Endothelial cell of umbilical vein (primary cell): ENCODE data around the gene MOCS2. TPM values are rescaled to one million over a fixed set of nuclear protein-coding genes. Genes with fewer than 3 reads are reported as not detected.

ENCODE experiments used
- BruUV-seq: library from RNA; stranded (reverse); fragments of 400-500 nt; replicated peaks from 2 replicates; lab custom pipeline; 2021; lab: Mats Ljungman, UMichigan
- CTCF ChIA-PET: fragments of 300-600, 350-600 bp; sonication (Branson Sonifier 250); formaldehyde crosslinking; loops from one replicate; lab custom pipeline; 2021; ENCODE audit warnings: antibody characterized with exemption, inconsistent platforms; lab: Charles Lee
- POLR2A ChIA-PET: fragments of 300-600, 350-600 bp; sonication (Branson Sonifier 250); formaldehyde crosslinking; loops from one replicate; lab custom pipeline; 2021; ENCODE audit warnings: antibody characterized with exemption, inconsistent platforms; lab: Charles Lee
- DNase-seq: peaks from one replicate; pipeline ENCODE4 v3.0.0-alpha.2; 2011; ENCODE audit warnings: low read depth, low spot score
- FAIRE-seq: peaks from 2 replicates; lab custom pipeline; 2011; peaks lifted over from hg19 to GRCh38; lab: Jason Lieb, UNC
- H2AFZ ChIP-seq: 2 replicates; pipeline ENCODE4 v1.6.0; 2012; ENCODE audit warnings: low read depth, low read length, control low read depth, inconsistent platforms
- H3K27ac ChIP-seq: 2 replicates; pipeline ENCODE4 v1.5.1; 2011; ENCODE audit warnings: low read depth, mild to moderate bottlenecking, control low read depth, low read length, moderate library complexity; ENCODE audit not compliant: insufficient read depth
- H3K27me3 ChIP-seq, 2 experiments: 2 replicates each; pipeline versions ENCODE4 v1.6.0 to v1.6.1; 2011; ENCODE audit warnings: low read length in 2 of 2, mixed read lengths in 1 of 2; ENCODE audit not compliant: control insufficient read depth in 2 of 2, insufficient read depth in 2 of 2
- H3K36me3 ChIP-seq, 2 experiments: 2 replicates in 1 of 2; 3 replicates in 1 of 2; pipeline ENCODE4 v1.5.1; 2011; ENCODE audit warnings: low read length in 2 of 2, mild to moderate bottlenecking in 1 of 2, moderate library complexity in 1 of 2; ENCODE audit not compliant: control insufficient read depth in 2 of 2, insufficient read depth in 2 of 2; ENCODE audit errors: extremely low read depth in 1 of 2
- H3K4me1 ChIP-seq: 3 replicates; pipeline ENCODE4 v1.5.1; 2011; ENCODE audit warnings: mild to moderate bottlenecking, low read length; ENCODE audit not compliant: control insufficient read depth, insufficient read depth; ENCODE audit errors: extremely low read depth
- H3K4me2 ChIP-seq: 2 replicates; pipeline ENCODE4 v1.6.1; 2011; ENCODE audit warnings: low read length, control low read depth, mixed read lengths; ENCODE audit not compliant: insufficient read depth
- H3K4me3 ChIP-seq, 3 experiments: fragments of 200-600 bp in 1 of 3; sonication (generic), shearing (Covaris generic) in 1 of 3; replicated peaks in 1 of 3; 2 replicates each; pipeline ENCODE4 v1.5.1; 2011 to 2016; ENCODE audit warnings: control low read depth in 3 of 3, low read length in 3 of 3, mild to moderate bottlenecking in 2 of 3, inconsistent platforms in 1 of 3, low read depth in 1 of 3, moderate library complexity in 1 of 3; ENCODE audit not compliant: insufficient read depth in 1 of 3
- H3K79me2 ChIP-seq: 2 replicates; pipeline ENCODE4 v1.6.0; 2012; ENCODE audit warnings: low read length, inconsistent platforms; ENCODE audit not compliant: control insufficient read depth, insufficient read depth
- H3K9ac ChIP-seq: replicated peaks from 2 replicates; pipeline ENCODE3; 2011; ENCODE audit warnings: low read length, control low read depth; ENCODE audit not compliant: insufficient read depth; ENCODE audit errors: extremely low read depth
- H3K9me1 ChIP-seq: replicated peaks from 3 replicates; pipeline ENCODE4 v1.6.0; 2011; ENCODE audit warnings: mild to moderate bottlenecking, low read length; ENCODE audit not compliant: control insufficient read depth, insufficient read depth; ENCODE audit errors: extremely low read depth
- H3K9me3 ChIP-seq: replicated peaks from 2 replicates; pipeline ENCODE4 v1.5.1; 2012; ENCODE audit warnings: low read length, inconsistent platforms; ENCODE audit not compliant: control insufficient read depth, insufficient read depth
- H4K20me1 ChIP-seq: replicated peaks from 2 replicates; pipeline ENCODE3; 2011; ENCODE audit warnings: mild to moderate bottlenecking, low read length; ENCODE audit not compliant: control insufficient read depth, insufficient read depth; ENCODE audit errors: extremely low read depth
- EZH2 ChIP-seq: IDR thresholded peaks from 2 replicates; pipeline ENCODE4 v1.6.1; 2012; ENCODE audit warnings: borderline replicate concordance, low read depth, mild to moderate bottlenecking, moderate library complexity, low read length, inconsistent platforms; ENCODE audit not compliant: severe bottlenecking
- FOS ChIP-seq: IDR thresholded peaks from 2 replicates; pipeline ENCODE4 v1.6.1; 2011; ENCODE audit warnings: mild to moderate bottlenecking, low read length, moderate library complexity, borderline replicate concordance; ENCODE audit not compliant: insufficient read depth
- GATA2 ChIP-seq: IDR thresholded peaks from 2 replicates; pipeline ENCODE4 v1.7.0; 2011; ENCODE audit warnings: low read depth, mild to moderate bottlenecking, moderate library complexity, mixed read lengths, low read length; ENCODE audit not compliant: insufficient read length, insufficient read depth
- JUN ChIP-seq: IDR thresholded peaks from 2 replicates; pipeline ENCODE4 v1.6.1; 2011; ENCODE audit warnings: borderline replicate concordance, low read depth; ENCODE audit not compliant: insufficient read length, insufficient read depth
- MYC ChIP-seq: IDR thresholded peaks from one replicate; pipeline ENCODE4 v1.6.1; 2011; ENCODE audit warnings: mild to moderate bottlenecking, low read depth, low read length
- POLR2A ChIP-seq: IDR thresholded peaks from 2 replicates; pipeline ENCODE4 v1.6.1; 2012; ENCODE audit warnings: low read depth, mild to moderate bottlenecking, control low read depth, low read length
- POLR2AphosphoS5 ChIP-seq: IDR thresholded peaks from 2 replicates; pipeline ENCODE4 v1.6.1; 2012; ENCODE audit warnings: low read depth, mild to moderate bottlenecking, control low read depth, low read length, moderate library complexity; ENCODE audit not compliant: insufficient read depth
- dilution Hi-C: fragments of 300-500 bp; cut with MboI; formaldehyde crosslinking; loops from one replicate; pipeline ENCODE4 v1.15.0; 2019; ENCODE audit warnings: low sequenced_read_pairs; ENCODE audit not compliant: extremely low pct_ligation_motif_present
- intact Hi-C: fragments of 100-400 bp; cut with micrococcal nuclease; formaldehyde crosslinking; loops from one replicate; pipeline ENCODE4 v1.10.0; 2022
- polyA plus RNA-seq, 4 experiments: library from polyadenylated mRNA; depleted of rRNA in 3 of 4; stranded (reverse) in 3 of 4; unstranded in 1 of 4; fragments of >200 nt; gene quantifications; 2 replicates each; pipeline versions ENCODE4 v1.2.1 to v1.2.3, GENCODE V29; 2011 to 2012; ENCODE audit warnings: missing spikeins in 1 of 4
- total RNA-seq: library from RNA; stranded (reverse); gene quantifications from 2 replicates; pipeline ENCODE4 v1.2.3, GENCODE V29; 2021
- TF ChIP-seq, protein P1 (sequence below): IDR thresholded peaks from 2 replicates; pipeline ENCODE4 v1.6.1; 2011; ENCODE audit not compliant: insufficient read depth, insufficient read length
- TF ChIP-seq, protein P2 (sequence below), 2 donors: IDR thresholded peaks; 1 replicate in 1 of 2; 2 replicates in 1 of 2; pipeline ENCODE4 v1.5.1; 2011; ENCODE audit warnings: low read length in 2 of 2, mild to moderate bottlenecking in 2 of 2, moderate library complexity in 2 of 2, control low read depth in 1 of 2, inconsistent platforms in 1 of 2, low read depth in 1 of 2; ENCODE audit not compliant: insufficient read depth in 1 of 2; ENCODE audit errors: extremely low read depth in 1 of 2

Gene MOCS2
- total and polyA plus RNA-seq, 2 donors (not counting 3 experiments of a cell fraction or from before 2014, with no cell fraction given): 14.3 to 31.5 TPM

DNA sequence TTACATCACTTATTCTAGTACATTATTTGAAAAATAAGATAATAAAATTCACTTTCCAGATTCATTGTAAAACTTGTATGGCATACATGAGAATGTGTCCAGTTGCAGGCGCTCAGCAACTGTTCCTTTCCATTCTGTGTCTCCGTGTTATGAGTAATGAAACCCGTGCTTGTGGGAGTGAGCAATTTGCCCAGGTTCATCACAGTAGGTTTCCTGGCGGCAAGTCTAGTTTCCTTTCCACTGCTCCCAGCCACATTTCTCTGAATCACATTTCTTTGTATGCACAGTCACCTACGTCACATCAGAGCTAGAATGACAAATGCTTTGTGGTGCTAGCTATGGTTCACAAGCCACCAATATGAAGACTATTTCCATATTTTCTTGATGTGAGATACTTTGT lies 39.9 kb downstream of the MOCS2 start:
- Histone ChIP-seq H3K27me3 (no peaks in the 10 kb centered on the region), H3K27ac (peak overlapping the region; percentile 89), H2AFZ (no peak overlapping the region), H3K79me2 (no peaks in the 10 kb centered on the region), H3K4me1 (peaks cover 14% of the 10 kb centered on the region), H3K9ac (peak overlapping the region; percentile 59), H3K9me1 (no peaks in the 10 kb centered on the region), H3K9me3 (no peaks in the 10 kb centered on the region), H3K4me3 (no peak overlapping the region), H4K20me1 (no peaks in the 10 kb centered on the region), H3K4me2 (peak overlapping the region; percentile 41), H3K36me3 (peaks cover 10 to 33% of the 10 kb centered on the region in 2 experiments)
- intact Hi-C loops: loop anchor here (1.0 to 2.0 kb wide), 3 partner anchors 21 to 121 kb away; partner anchors contain the start of gene ITGA2
- POLR2A ChIA-PET: no interaction called here
- BruUV-seq: no TSS peak
- TF ChIP-seq, protein P1, sequence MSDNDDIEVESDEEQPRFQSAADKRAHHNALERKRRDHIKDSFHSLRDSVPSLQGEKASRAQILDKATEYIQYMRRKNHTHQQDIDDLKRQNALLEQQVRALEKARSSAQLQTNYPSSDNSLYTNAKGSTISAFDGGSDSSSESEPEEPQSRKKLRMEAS: no peak
- TF ChIP-seq POLR2AphosphoS5: peak; percentile 31
- TF ChIP-seq JUN: peak; percentile 61
- no peak for TF ChIP-seq EZH2
- TF ChIP-seq POLR2A: no peak
- no peak for TF ChIP-seq GATA2
- peak; percentile 71 for TF ChIP-seq FOS
- TF ChIP-seq, protein P2, sequence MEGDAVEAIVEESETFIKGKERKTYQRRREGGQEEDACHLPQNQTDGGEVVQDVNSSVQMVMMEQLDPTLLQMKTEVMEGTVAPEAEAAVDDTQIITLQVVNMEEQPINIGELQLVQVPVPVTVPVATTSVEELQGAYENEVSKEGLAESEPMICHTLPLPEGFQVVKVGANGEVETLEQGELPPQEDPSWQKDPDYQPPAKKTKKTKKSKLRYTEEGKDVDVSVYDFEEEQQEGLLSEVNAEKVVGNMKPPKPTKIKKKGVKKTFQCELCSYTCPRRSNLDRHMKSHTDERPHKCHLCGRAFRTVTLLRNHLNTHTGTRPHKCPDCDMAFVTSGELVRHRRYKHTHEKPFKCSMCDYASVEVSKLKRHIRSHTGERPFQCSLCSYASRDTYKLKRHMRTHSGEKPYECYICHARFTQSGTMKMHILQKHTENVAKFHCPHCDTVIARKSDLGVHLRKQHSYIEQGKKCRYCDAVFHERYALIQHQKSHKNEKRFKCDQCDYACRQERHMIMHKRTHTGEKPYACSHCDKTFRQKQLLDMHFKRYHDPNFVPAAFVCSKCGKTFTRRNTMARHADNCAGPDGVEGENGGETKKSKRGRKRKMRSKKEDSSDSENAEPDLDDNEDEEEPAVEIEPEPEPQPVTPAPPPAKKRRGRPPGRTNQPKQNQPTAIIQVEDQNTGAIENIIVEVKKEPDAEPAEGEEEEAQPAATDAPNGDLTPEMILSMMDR (IDR thresholded peaks at IDR 0.05; ENCODE audit: extremely low read depth in 1 of 2, insufficient read depth in 1 of 2, low read depth in 1 of 2, low read length in 2 of 2): no peak
- no peak for TF ChIP-seq MYC
- CTCF ChIA-PET: interaction anchor here (0.7 to 4.8 kb wide), 16 partner anchors 16 to 154 kb away, joined by 3 to 50 read pairs (median 3); partner anchors contain the start of gene ITGA2
- dilution Hi-C loops: no loop called here
- DNase-seq: peak; percentile 94
- peak; percentile 93 for FAIRE-seq
